Activated T-cell treated with anti-CD3 and anti-CD28 coated beads, Interleukin-2, amount 50 U/mL, for 1 hour (primary cell): Measurements from ENCODE around the gene MAEA.
"Not testable (repeated sequence)": the region's sequence is repeated elsewhere in the genome, so short reads cannot be mapped to it uniquely, and the experiment has no call there.

Experiments used
- DNase-seq: peaks from one replicate; pipeline ENCODE4 v3.0.0-alpha.2; 2020

Gene MAEA

DNA sequence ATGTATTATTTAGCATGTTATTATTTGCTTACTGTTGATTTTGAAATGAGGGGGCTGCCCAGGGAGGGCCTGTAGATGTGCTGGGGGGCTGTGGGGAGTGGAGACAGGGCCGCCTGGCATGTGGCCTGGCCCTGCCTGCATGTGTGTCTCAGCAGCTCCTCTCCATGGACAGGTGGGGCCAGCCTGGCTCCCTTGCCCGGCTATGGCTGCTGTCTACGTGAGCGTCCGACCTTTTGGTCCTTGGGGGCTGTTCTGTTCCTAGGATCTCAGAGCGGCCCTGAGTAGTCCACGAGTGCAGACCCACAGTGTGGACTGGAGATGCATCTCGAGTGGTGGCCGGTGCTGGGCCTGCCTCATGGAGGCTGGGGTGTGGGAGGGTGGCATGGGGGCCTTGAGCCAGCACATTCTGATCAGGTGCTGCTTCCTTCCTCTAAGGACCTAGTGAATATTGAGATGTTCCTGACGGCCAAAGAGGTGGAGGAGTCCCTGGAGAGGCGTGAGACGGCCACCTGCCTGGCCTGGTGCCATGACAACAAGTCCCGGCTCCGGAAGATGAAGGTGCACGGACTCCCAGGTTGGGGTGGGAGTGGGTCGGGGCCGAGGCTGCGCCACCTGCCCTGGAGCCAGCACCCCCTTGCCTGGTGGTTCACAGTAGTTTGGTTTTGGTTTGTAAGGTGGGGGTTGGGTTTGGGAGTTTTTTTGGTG is 32.4 kb downstream of the MAEA start:
- DNase-seq = no peak

DNA sequence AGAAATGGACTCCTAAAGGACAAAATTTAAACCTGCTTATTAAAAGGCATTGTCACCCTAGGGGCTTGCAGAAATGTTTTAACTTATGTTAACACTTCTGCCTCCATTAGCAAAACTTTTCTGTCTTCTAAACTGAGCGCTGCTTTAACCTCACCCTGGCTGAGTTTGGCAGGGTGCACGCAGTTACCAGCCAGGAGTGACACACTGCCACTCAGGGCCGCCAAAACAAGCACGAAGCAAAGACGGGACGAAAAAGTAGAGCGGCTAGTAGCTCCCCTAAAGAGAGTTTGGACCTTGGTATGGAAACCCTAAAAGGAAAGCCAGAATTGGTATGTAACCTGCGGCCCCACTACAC is 33.6 kb downstream of the MAEA start:
- DNase-seq = no peak

DNA sequence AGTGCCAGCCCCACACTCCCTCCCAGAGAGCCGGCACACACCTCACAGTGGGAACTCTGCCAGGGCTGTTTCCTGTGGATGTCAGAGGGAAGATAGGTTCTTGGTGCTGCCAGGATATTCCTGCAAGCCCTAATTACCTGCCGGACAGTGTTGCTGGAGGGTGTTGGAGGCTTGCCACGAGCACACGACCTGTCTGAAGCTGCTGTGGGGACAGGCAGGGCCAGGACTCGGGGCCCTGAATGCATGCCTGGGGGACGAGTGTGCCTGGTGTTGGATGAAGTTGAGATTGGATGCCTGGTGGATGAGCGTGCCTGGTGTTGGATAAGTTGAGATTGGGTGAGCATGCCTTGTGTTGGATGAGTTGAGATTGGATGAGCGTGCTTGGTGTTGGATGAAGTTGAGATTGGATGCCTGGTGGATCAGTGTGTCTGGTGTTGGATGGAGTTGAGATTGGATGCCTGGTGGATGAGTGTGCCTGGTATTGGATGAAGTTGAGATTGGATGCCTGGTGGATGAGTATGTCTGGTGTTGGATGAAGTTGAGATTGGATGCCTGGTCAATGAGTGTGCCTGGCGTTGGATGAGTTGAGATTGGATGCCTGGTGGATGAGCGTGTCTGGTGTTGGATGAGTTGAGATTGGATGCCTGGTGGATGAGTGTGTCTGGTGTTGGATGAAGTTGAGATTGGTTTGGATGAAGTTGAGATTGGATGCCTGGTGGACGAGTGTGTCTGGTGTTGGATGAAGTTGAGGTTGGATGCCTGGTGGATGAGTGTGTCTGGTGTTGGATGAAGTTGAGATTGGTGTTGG is 34.1 kb downstream of the MAEA start:
- no peak for DNase-seq

DNA sequence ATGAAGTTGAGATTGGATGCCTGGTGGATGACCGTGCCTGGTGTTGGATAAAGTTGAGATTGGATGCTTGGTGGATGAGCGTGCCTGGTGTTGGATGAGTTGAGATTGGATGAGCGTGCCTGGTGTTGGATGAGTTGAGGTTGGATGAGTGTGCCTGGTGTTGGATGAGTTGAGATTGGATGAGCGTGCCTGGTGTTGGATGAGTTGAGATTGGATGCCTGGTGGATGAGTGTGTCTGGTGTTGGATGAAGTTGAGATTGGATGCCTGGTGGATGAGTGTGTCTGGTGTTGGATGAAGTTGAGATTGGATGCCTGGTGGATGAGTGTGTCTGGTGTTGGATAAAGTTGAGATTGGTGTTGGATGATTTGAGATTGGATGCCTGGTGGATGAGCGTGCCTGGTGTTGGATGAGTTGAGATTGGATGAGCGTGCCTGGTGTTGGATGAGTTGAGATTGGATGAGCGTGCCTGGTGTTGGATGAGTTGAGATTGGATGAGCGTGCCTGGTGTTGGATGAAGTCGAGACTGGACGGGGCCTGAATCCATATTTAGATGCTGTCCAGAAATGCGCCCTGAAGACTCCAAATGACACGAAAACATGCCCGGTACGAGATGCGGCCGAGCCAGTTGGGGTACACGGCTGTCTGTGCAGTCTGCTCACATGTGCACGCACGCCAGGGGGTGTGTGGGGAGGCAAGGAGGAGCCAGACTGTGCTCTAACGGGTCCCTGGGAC is 34.9 kb downstream of the MAEA start:
- DNase-seq = not testable (repeated sequence)

DNA sequence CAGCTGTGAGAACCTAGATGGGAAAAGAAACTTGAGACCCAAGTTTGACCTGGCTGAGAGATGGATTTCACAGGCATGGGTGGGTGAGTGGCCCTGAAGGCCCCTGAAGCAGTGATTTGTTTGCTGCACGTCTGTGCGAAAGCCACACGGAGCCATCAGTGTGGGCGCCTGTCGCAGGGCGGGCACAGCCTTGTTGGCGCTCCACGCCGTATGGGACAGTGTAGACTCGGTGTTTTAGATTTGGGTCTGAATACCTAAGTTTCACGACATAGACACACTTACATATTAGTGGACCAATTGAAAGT is 35.4 kb downstream of the MAEA start:
- no peak for DNase-seq

DNA sequence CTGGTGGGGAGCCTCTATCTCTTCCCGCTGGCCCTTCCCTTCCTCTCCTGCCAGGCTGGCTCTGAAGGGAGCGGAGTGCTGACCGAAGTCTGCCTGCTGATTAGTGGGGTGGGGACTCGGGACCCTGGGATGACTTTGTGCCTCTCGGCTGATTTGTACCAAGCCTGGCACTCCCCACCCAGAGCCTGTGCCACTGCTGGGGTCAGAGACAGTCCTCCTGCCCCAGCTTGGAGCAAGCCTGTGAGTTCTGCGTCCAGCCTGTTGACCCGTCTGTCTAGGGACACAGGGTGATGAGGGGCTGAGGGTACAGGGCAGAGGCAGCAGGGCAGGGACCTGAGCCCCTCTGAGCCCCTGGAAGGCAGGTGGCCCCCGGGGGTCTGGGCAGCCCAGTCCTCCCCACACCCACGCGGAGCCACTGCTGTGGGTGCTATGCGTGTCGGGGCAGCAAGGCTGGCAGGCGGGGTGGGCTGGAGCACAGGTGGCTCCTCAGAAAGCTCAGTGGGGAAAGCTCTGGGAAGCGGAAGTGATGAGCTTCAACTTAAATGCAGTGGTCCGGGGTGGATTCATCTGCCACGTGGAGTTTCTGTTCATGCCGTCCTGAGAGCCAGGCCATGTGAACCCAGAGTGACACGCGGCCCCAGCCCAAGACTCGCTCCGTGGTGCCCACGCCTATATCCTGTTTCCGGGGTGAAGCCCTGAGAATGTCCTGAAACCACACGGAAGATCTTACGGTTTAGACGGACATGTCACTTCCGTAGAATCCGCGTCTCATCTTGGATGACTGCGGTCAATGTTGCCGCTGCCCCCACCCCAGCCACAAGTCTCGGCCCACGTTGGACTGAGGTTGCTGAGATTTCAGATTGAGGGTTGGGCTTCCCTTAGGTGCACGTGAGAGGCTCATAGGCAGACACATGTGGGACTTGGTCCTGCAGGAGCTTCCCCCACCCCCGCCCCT is 36.3 kb downstream of the MAEA start:
- no peak for DNase-seq

DNA sequence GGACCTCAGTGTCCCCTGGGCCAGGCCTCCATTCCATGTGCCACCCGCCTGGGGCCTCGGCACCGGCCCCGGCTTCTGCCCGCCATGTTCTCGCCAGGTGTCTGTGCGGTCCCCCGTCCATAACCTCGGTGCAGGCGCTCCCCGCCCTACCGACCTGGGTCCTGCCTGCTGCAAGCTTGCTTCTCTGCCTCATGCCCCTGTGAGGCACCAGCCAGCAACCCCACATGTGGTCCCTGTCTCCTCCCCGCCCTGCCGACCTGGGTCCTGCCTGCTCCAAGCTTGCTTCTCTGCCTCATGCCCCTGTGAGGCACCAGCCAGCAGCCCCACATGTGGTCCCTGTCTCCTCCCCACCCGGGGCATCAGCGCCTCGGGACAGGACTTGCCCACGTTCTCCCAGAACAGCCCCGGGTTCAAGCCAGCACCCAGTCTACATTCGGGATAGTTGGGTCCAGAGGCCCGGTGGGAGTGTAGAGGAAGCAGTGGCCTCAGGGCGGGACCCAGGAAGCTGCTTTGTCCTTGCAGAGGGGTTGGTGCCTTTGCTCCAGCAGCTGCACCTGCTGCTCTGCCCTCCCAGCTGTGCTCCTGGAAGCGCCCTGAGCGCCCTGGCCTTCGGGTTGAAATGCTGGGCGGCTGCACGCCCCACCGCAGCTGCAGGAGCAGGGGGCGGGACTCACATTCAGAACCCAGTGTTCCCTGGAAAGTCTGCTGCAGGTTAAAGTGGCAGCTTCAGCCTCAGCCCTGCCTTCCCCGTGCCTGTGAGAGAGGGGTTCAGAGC is 37.2 kb downstream of the MAEA start:
- no peak for DNase-seq

DNA sequence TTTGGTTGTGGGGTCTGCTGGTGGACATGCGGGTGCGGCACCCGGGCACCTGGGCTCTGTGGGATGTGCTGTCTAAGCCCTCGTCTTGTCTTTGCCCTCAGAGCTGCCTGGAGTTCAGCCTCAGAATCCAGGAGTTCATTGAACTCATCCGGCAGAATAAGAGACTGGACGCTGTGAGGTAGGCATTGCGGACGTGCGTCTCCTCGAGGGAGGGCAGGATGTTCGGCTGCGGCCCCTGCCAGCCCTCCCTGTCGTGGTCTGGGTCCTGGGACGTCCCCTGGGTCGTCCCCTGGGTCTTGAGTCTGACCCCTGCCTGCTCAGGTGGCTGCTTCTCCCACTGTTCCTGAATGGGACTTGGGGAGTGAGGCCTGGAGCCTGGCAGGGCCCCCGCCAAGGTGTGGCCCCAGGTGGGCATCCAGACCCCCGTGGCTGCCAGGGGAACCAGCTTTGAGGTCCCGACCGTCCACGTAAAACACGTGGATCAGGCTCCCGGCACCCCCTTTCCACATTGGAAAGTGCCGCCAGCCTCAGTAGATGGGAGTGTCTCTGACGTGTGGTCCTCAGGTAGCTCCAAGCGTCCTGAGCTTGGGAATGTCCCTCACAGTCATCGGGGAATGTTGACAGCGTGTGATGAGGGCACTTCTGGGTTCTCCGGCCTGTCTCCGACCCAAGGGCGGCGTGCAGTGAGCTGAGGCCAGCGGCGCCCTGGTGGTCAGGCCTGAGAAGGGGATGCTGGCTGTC is 38.0 kb downstream of the MAEA start:
- DNase-seq = no peak

DNA sequence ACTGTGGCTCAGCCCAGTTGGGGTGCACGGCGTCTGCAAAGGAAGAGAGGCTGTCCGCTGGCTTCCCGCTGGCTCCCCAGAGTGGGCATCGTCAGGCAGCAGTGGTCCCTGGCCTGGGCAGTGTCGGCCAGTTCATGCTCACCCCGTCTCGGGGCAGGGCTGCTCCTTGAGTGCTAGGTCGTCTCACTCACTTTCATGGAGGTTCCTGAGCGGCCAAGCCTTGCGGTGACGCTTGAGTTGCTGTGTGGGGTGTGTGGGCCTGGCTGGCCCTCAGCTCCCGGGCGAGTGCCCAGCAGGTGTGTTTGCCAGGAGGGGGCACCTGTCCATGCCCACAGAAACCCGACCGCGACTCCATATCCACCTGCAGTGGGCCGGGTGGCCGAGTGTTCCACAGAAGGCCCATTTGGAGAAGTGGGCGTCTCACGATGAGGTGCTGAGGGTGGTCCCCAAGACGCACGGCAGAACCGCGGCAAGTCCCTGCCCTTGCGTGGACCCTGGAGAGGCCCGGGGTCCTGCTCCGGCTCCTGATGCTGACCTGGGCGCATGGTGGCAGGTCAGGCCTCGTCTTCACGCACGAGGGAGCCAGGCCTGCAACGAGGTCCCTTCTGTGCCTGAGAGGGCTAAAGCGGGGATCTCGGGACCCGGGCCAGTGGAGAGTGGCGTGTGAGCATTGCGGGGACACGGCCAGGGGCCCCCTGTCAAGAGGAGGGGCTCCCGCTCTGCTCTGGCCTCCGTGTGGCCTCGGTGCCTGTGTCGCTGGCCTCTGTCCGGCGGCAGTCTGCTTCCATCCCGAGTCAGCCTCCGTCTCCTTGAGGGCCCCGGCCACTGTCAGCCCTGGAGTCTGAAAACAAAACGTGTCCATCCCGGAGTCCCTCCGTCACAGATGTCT is 38.8 kb downstream of the MAEA start:
- no peak for DNase-seq

DNA sequence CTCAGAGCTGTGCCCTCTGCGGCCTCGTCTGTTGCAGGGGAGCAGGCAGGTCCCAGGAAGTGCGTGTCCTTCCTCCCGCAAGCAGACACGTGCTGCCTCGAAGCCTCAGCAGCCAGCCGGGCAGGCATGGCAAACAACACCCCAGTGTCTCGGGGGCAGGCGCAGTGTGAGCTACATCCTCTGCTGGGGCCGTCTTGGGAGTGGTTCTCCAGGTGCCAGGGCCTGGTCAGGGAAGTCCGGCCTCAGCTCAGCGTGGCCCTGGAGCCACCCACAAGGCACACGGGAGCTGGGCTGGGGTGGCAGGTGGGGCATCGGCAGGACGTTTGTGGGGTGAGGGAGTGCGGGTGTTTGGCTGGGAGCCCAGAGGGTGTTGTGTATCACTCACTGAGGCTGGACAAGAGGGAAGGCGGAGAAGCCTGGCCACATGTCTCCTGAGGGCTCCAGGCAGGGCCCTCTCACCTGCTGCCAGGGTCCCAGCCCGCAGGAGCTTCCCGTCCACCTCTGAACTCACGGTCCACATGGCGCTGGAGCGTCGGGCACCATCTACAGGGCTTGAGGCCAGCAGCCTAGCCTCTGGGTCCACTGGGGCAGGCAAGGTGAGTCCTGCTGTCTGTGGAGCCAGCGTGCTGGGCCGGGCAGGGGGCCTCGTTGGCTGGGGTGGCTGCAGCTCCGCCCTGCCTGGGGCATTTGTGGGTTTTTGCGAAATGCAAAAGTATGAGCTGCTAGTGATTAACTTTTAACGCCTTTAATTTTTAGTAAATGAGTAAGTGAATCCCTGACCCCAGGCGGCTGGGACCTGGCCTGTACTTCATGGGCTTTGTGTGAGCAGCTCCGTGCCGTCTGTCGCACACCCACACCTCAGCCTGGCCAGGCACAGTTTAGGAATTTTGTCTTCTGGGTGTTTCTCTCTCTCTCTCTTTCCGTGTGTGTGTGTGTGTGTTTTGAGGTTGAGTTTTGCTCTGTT is 40.0 kb downstream of the MAEA start:
- peak; percentile 47 for DNase-seq

DNA sequence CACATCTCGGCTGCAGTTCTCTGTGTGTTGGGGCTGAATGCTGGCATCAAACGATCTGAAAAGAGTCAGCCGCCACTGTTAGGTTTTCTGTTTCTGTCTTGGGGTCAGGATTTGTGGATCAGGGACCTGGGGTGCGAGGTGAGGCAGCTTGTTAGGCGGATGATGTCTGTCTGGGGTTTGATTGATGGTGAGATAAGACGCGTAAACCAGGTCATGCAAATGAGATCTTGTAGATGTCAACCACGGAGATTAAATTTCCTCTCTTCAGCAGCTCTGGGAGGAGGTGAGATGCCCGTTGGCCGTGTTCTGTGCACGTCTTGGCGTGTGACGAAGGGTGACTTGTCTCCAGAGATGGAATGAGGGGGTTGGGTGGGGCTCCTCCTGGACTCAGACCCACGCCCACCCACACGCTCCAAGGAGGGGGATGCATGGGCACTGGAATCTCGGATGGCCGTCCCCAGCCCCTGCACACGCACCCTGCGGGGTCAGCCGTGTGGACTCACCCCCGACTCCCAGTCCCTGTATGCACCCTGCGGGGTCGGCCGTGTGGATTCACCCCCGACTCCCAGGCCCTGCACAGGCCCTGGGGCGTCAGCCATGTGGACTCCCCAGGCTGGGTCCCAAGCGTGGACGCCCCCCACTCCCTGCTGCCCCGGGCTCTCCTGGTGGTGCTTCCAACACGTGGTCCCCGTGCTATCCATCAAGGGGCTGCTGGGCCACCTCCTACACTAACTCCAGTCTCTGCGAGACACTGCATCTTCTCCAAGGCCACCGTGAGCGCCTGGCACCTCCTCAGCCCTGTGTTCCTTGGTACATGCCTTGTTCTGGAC is 41.3 kb downstream of the MAEA start:
- peak; percentile 69 for DNase-seq

DNA sequence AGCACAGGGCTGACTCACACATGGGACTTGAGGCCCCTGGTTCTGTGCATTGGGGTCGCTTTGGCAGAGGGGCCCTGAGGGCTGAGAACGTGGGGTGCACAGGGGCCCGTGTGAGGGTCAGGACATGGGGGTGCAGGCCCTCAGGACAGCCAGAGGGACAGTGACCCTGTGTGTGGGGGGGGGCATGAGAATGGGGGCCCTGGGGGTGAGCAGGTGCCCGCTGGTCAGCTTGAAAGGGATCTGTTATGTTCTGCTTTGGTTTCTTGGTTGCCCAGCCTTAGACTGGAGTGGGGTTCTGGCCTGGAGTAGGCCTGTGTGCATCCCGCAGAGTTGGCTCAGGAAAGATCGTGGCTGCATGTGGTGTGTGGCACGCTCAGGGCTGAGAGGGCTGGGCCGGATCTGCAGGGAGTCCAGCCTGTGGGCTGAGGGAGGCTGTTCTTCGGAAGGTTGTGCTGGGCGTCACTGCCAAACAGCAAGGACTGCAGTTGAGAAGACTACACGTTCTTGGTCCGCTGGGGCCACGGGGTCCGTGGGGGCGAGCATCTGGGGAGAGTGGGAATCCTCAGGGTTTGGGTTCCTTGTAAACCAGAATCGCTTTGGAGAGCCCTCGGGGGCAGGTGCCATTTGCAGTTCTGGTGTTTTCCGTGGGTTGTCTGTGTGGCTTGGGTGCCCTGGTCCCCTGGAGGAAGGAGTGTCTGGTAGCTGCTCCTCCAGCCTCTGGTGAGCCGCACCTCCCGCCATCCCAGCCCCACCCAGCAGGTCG is 42.1 kb downstream of the MAEA start:
- no peak for DNase-seq

DNA sequence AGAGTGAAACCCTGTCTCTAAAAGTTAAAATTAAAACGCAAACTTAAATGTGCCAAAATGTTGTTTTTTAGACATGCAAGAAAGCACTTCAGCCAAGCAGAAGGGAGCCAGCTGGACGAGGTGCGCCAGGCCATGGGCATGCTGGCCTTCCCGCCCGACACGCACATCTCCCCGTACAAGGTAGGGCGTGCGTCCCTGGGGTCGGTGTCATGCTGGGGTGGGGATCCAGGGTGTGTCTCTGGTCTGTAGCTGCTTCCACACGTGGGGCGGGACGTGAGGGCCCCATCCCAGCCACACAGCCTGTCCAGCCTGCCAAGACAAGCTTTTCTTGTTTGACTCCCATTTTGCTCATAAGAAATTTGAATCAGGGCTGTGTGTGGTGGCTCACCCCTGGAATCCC is 43.0 kb downstream of the MAEA start:
- DNase-seq = no peak

DNA sequence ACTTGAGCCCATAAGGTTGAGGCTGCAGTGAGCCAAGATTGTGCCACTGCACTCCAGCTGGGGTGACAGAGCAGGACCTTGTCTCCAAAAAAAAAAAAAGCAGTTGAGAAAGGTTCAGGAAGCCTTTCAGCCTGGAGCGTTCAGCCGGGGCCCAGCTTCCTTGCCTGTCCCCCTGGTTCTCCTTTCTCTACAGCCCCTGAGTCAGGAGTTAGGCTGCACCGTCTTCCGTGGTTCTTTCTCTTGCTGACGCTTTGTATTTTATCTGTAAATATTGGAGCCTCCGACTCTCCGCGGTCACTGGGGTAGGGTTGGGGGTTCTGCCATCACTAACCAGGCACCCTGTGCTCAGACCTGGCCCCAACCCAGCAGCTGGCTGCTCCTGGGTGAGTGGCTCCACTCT is 43.6 kb downstream of the MAEA start:
- no peak for DNase-seq

DNA sequence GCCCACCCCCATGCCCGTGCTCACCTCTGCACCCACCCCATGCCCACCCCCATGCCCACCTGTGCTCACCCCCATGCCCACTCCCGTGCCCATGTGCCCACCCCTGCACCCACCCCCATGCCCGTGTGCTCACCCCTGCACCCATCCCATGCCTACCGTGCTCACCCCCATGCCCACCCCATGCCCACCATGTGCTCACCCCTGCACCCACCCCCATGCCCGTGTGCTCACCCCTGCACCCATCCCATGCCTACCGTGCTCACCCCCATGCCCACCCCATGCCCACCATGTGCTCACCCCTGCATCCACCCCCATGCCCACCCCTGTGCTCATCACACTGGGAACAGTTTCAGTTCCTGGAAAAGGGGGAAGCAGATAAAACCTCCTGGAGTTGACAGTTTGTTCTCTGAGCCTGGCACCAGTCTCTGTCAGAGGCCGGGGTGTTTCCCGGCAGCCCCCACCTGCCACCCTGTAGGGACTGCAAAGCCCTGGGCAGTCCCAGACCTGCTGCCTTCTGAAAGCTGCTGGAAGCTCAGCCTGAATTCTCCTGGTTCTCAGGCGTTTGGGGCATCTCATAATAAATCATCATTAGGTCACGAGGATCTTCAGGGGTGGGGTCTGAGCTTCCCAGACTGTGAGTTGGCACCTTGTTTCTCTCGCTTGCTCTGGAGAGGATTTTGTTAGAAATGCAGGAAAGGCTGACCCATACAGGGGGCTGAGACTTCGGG is 44.3 kb downstream of the MAEA start:
- not testable (repeated sequence) for DNase-seq

DNA sequence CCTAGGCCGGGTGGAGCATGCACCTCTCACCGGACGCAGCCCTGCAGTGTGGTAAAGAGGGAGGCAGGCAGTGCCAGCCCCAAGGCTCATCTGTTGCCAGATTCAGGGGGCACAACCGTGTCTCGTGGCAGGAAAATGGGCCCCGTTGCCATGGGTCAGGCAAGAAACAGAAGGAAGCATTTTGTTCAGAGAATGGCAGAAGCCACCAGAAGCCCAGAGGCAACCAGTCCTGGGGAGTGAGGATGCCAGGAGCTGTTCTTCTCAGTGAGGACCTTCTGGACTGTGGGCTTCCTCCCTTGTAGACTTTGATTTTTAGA is 44.8 kb downstream of the MAEA start:
- no peak for DNase-seq
